Stimulated activated CD8-positive, alpha-beta memory T cell treated with anti-CD3 and anti-CD28 coated beads, Interleukin-12 subunit alpha, Interleukin-12 subunit beta, amount 100 ng/mL, for 1 hour (primary cell): ENCODE results near the gene NMNAT1.
A peak's percentile ranks its signal among the peaks of the same experiment; 100 is the strongest.
"Not testable (repeated sequence)": the region's sequence is repeated elsewhere in the genome, so short reads cannot be mapped to it uniquely, and the experiment has no call there.

Experiments used
- DNase-seq: peaks from one replicate; pipeline ENCODE4 v3.0.0-alpha.2; 2020; ENCODE audit warnings: low read depth

Gene NMNAT1

GRCh38 chr1:10020086-10020485, 76.8 kb downstream of the NMNAT1 start:
- no peak for DNase-seq

GRCh38 chr1:10020678-10021077, 77.4 kb downstream of the NMNAT1 start:
- not testable (repeated sequence) for DNase-seq

- DNase-seq: not testable (repeated sequence)
Measured at GRCh38 chr1:10021992-10022391, 78.7 kb downstream of the NMNAT1 start.

- no peak for DNase-seq
Measured at GRCh38 chr1:10022656-10023055, 79.4 kb downstream of the NMNAT1 start.

GRCh38 chr1:10025354-10025753, 82.1 kb downstream of the NMNAT1 start:
- DNase-seq: no peak

GRCh38 chr1:10027027-10027426, 83.8 kb downstream of the NMNAT1 start:
- DNase-seq: no peak

- not testable (repeated sequence) for DNase-seq
Measured at GRCh38 chr1:10028956-10029500, 85.8 kb downstream of the NMNAT1 start.

- DNase-seq: no peak
Measured at GRCh38 chr1:10031461-10031860, 88.2 kb downstream of the NMNAT1 start.

- DNase-seq: peak; percentile 97
Measured at GRCh38 chr1:10032590-10033358, 89.5 kb downstream of the NMNAT1 start, which contains the start of gene UBE4B. UBE4B (plus strand) TSS chr1:10032958; CDS start chr1:10033671, 713 bp downstream.

GRCh38 chr1:10033359-10033845, 90.1 kb downstream of the NMNAT1 start:
- no peak for DNase-seq
